IMR-90 (cell line): ENCODE results near the gene ABCG8. TPM values are rescaled to one million over a fixed set of nuclear protein-coding genes. Genes with fewer than 3 reads are reported as not detected.

ENCODE experiments used
- ATAC-seq: fragments of 200-7000 bp; cut with Tn5 transposase; 2 replicates; pipeline ENCODE4 v1.9.1; 2020; ENCODE audit warnings: low read depth, mild to moderate bottlenecking, moderate library complexity
- BruUV-seq: library from RNA; stranded (reverse); fragments of 400-500 nt; replicated peaks from 2 replicates; lab custom pipeline; 2021; lab: Mats Ljungman, UMichigan
- CTCF ChIA-PET: fragments of 300-600 bp; formaldehyde crosslinking; extraction: SDS; loops from one replicate; lab custom pipeline; 2021; ENCODE audit warnings: antibody characterized with exemption; lab: Yijun Ruan, JAX
- POLR2A ChIA-PET: fragments of 300-600 bp; sonication (Branson Sonifier 250); formaldehyde crosslinking; loops from one replicate; lab custom pipeline; 2022; ENCODE audit warnings: antibody characterized with exemption; ENCODE audit not compliant: unreplicated experiment; lab: Charles Lee
- DNase-seq: peaks from one replicate; pipeline ENCODE4 v3.0.0; 2013
- H2AFZ ChIP-seq: replicated peaks from 2 replicates; pipeline ENCODE3; 2013; ENCODE audit warnings: low read length, mild to moderate bottlenecking; ENCODE audit not compliant: poor library complexity
- H2AK5ac ChIP-seq: 2 replicates; pipeline ENCODE4 v1.6.1; 2013; ENCODE audit warnings: low read depth, low read length, inconsistent platforms
- H2AK9ac ChIP-seq: replicated peaks from 2 replicates; pipeline ENCODE3; 2013; ENCODE audit warnings: mild to moderate bottlenecking, low read depth, low read length, moderate library complexity; ENCODE audit not compliant: poor library complexity
- H2BK120ac ChIP-seq: 2 replicates; pipeline ENCODE4 v1.6.1; 2013; ENCODE audit warnings: low read depth, low read length, inconsistent platforms
- H2BK15ac ChIP-seq: 3 replicates; pipeline ENCODE4 v1.6.1; 2013; ENCODE audit warnings: low read depth, low read length, inconsistent platforms
- H2BK20ac ChIP-seq: 2 replicates; pipeline ENCODE4 v1.6.1; 2013; ENCODE audit warnings: low read depth, mild to moderate bottlenecking, inconsistent platforms, low read length, moderate library complexity
- H2BK5ac ChIP-seq: 2 replicates; pipeline ENCODE4 v1.6.1; 2013; ENCODE audit warnings: mild to moderate bottlenecking, low read depth, low read length, inconsistent platforms; ENCODE audit not compliant: poor library complexity, severe bottlenecking
- H3K14ac ChIP-seq: replicated peaks from 2 replicates; pipeline ENCODE4 v1.6.1; 2013; ENCODE audit warnings: low read depth, low read length, inconsistent platforms
- H3K18ac ChIP-seq: 2 replicates; pipeline ENCODE4 v1.6.1; 2013; ENCODE audit warnings: low read depth, low read length, control low read depth
- H3K23ac ChIP-seq: 2 replicates; pipeline ENCODE4 v1.6.1; 2013; ENCODE audit warnings: low read depth, low read length, inconsistent platforms
- H3K27ac ChIP-seq: 2 replicates; pipeline ENCODE4 v1.5.1; 2013; ENCODE audit warnings: mild to moderate bottlenecking, control low read depth, low read length; ENCODE audit not compliant: insufficient read depth
- H3K27me3 ChIP-seq: 2 replicates; pipeline ENCODE4 v1.6.1; 2013; ENCODE audit warnings: low read length; ENCODE audit not compliant: control insufficient read depth, insufficient read depth
- H3K36me3 ChIP-seq: 2 replicates; pipeline ENCODE4 v1.6.1; 2013; ENCODE audit warnings: low read length, mixed read lengths; ENCODE audit not compliant: control insufficient read depth, insufficient read depth
- H3K4ac ChIP-seq: 2 replicates; pipeline ENCODE4 v1.6.1; 2013; ENCODE audit warnings: low read depth, low read length, inconsistent platforms
- H3K4me1 ChIP-seq: 2 replicates; pipeline ENCODE4 v1.6.1; 2013; ENCODE audit warnings: low read length, mixed read lengths; ENCODE audit not compliant: control insufficient read depth, insufficient read depth
- H3K4me2 ChIP-seq: 2 replicates; pipeline ENCODE4 v1.6.1; 2013; ENCODE audit warnings: low read depth, mild to moderate bottlenecking, control low read depth, low read length, moderate library complexity
- H3K4me3 ChIP-seq: 2 replicates; pipeline ENCODE4 v1.5.1; 2013; ENCODE audit warnings: low read depth, mild to moderate bottlenecking, control low read depth, low read length, moderate library complexity; ENCODE audit not compliant: insufficient read depth
- H3K56ac ChIP-seq: 2 replicates; pipeline ENCODE4 v1.6.1; 2013; ENCODE audit warnings: low read length, inconsistent platforms; ENCODE audit not compliant: insufficient read depth; ENCODE audit errors: extremely low read depth
- H3K79me1 ChIP-seq, 2 experiments: 2 replicates each; pipeline ENCODE4 v1.6.1; 2013; ENCODE audit warnings: low read length in 2 of 2, inconsistent platforms in 1 of 2, low read depth in 1 of 2
- H3K9ac ChIP-seq: 2 replicates; pipeline ENCODE4 v1.6.1; 2013; ENCODE audit warnings: low read depth, low read length, control low read depth
- H3K9me1 ChIP-seq: 2 replicates; pipeline ENCODE4 v1.6.1; 2013; ENCODE audit warnings: low read length, inconsistent platforms; ENCODE audit not compliant: insufficient read depth
- H3K9me3 ChIP-seq: 2 replicates; pipeline ENCODE4 v1.6.1; 2013; ENCODE audit warnings: low read length; ENCODE audit not compliant: control insufficient read depth, insufficient read depth
- H4K20me1 ChIP-seq: 2 replicates; pipeline ENCODE4 v1.6.1; 2013; ENCODE audit warnings: low read length, inconsistent platforms; ENCODE audit not compliant: insufficient read depth
- H4K5ac ChIP-seq: 2 replicates; pipeline ENCODE4 v1.6.1; 2013; ENCODE audit warnings: mild to moderate bottlenecking, low read depth, low read length, control low read depth
- H4K8ac ChIP-seq, 2 experiments: 2 replicates each; pipeline ENCODE4 v1.6.1; 2013; ENCODE audit warnings: low read depth in 2 of 2, low read length in 2 of 2, control low read depth in 1 of 2, inconsistent platforms in 1 of 2
- H4K91ac ChIP-seq: 2 replicates; pipeline ENCODE4 v1.6.1; 2013; ENCODE audit warnings: low read depth, low read length, inconsistent platforms; ENCODE audit not compliant: insufficient read depth
- BHLHE40 ChIP-seq: fragments of 150-350 bp; IDR thresholded peaks from 2 replicates; pipeline ENCODE4 v1.6.1; 2016; ENCODE audit warnings: mild to moderate bottlenecking, low read depth, low read length
- CHD1 ChIP-seq: IDR thresholded peaks from 2 replicates; pipeline ENCODE4 v1.6.1; 2012; ENCODE audit warnings: low read depth, low read length, improper control_type of control experiment
- CTCF ChIP-seq: conservative IDR thresholded peaks from 2 replicates; pipeline ENCODE4 v1.5.1; 2012; ENCODE audit warnings: mild to moderate bottlenecking, low read depth, low read length, improper control_type of control experiment
- ELK1 ChIP-seq: fragments of 150-350 bp; IDR thresholded peaks from 2 replicates; pipeline ENCODE4 v1.6.1; 2016; ENCODE audit warnings: low read depth, mild to moderate bottlenecking, low read length, moderate library complexity, borderline replicate concordance
- MAZ ChIP-seq: IDR thresholded peaks from 2 replicates; pipeline ENCODE4 v1.6.1; 2012; ENCODE audit warnings: low read depth, mild to moderate bottlenecking, low read length, improper control_type of control experiment, moderate library complexity, borderline replicate concordance
- RAD21 ChIP-seq: IDR thresholded peaks from 2 replicates; pipeline ENCODE4 v1.6.1; 2012; ENCODE audit warnings: low read length, improper control_type of control experiment
- USF2 ChIP-seq: fragments of 150-350 bp; IDR thresholded peaks from 2 replicates; pipeline ENCODE4 v1.6.1; 2017; ENCODE audit warnings: mild to moderate bottlenecking, antibody characterized with exemption, low read length, low read depth
- WGBS, 2 experiments: methylation state at CpG; one replicate each; pipeline versions ENCODE4 v1.1.5 to v1.1.7; 2013; ENCODE audit warnings: missing lambda C conversion rate in 2 of 2; ENCODE audit not compliant: insufficient read length in 1 of 2; ENCODE audit errors: extremely low coverage in 2 of 2; 5-methylcytosine and 5-hydroxymethylcytosine counted together
- dilution Hi-C: fragments of 300-500 bp; cut with HindIII; formaldehyde crosslinking; loops from one replicate; pipeline ENCODE4 v1.14.3; 2018; ENCODE audit warnings: low sequenced_read_pairs; ENCODE audit not compliant: unreplicated experiment
- in situ Hi-C: fragments of 300-500 bp; cut with MboI; formaldehyde crosslinking; loops from 3 replicates; pipeline ENCODE4 v1.14.3; 2019; ENCODE audit warnings: low sequenced_read_pairs, inconsistent platforms, mixed read lengths
- intact Hi-C: fragments of 100-400 bp; cut with micrococcal nuclease; formaldehyde crosslinking; loops from 2 replicates; pipeline ENCODE4 v1.10.0; 2022
- polyA plus RNA-seq, 3 experiments: library from polyadenylated mRNA; depleted of rRNA; stranded (reverse); fragments of >200 nt; gene quantifications; 2 replicates each; pipeline ENCODE4 v1.2.3, GENCODE V29; 2012; ENCODE audit warnings: low replicate concordance in 1 of 3
- total RNA-seq: library from RNA; depleted of rRNA; stranded (reverse); fragments of >200 nt; gene quantifications from 2 replicates; pipeline ENCODE4 v1.2.3, GENCODE V29; 2012

Gene ABCG8
- total and polyA plus RNA-seq, 2 of the 4 experiments (the other 2 are of a cell fraction): not detected

- H2AK5ac ChIP-seq: no peak overlapping the region
- H3K27ac ChIP-seq: no peak overlapping the region
- H2BK5ac ChIP-seq: no peak overlapping the region
- H3K79me1 ChIP-seq: peaks cover 5 to 6% of the 10 kb centered on the region in 2 experiments; a peak in 2 of 4 replicates
- peaks cover 11% of the 10 kb centered on the region for H3K36me3 ChIP-seq
- 76% methylated on average over 9 of the region's 11 CpGs; no CpG with 5 or more reads in 1 of the 2 experiments for WGBS, 2 experiments
- POLR2A ChIA-PET: no interaction called here
- H3K9me3 ChIP-seq: no peaks in the 10 kb centered on the region
- ATAC-seq (no peak), DNase-seq (no peak)
- H3K9me1 ChIP-seq: no peaks in the 10 kb centered on the region
- no peak overlapping the region for H3K4ac ChIP-seq
- H3K9ac ChIP-seq: no peak overlapping the region
- H3K14ac ChIP-seq: no peak overlapping the region
- TF ChIP-seq USF2 (no peak), BHLHE40 (no peak), MAZ (no peak), CHD1 (no peak), RAD21 (no peak), CTCF (no peak), ELK1 (no peak)
- CTCF ChIA-PET: interaction anchor here (0.7 kb wide), 1 partner anchor 83 kb away, joined by 3 read pairs; no protein-coding TSS in a partner anchor
- H2AK9ac ChIP-seq: no peak overlapping the region
- H2AFZ ChIP-seq: no peak overlapping the region
- H4K91ac ChIP-seq: no peak overlapping the region
- no peak overlapping the region for H3K23ac ChIP-seq
- no peak overlapping the region for H2BK120ac ChIP-seq
- in situ Hi-C loops (no loop called here), intact Hi-C loops (loop anchor here (10.0 kb wide), 1 partner anchor 59 kb away; no protein-coding TSS in a partner anchor), dilution Hi-C loops (no loop called here)
- no peak overlapping the region for H3K56ac ChIP-seq
- H4K8ac ChIP-seq: no peak overlapping the region
- no peak overlapping the region for H2BK20ac ChIP-seq
- H4K20me1 ChIP-seq: no peaks in the 10 kb centered on the region
- no TSS peak for BruUV-seq
- H3K4me3 ChIP-seq: no peak overlapping the region
- no peaks in the 10 kb centered on the region; the same call in 1 of the 2 replicates for H3K4me1 ChIP-seq
- no peaks in the 10 kb centered on the region for H3K27me3 ChIP-seq
- H3K18ac ChIP-seq: no peak overlapping the region
- no peak overlapping the region for H3K4me2 ChIP-seq
- no peak overlapping the region for H4K5ac ChIP-seq
- no peak overlapping the region for H2BK15ac ChIP-seq
Measured at GRCh38 chr2:43905371-43905803, 66.6 kb downstream of the ABCG8 start.
